ENCODE measurements around the gene DNAH9. TPM values are rescaled to one million over a fixed set of nuclear protein-coding genes. Genes with fewer than 3 reads are reported as not detected.

The DNAH9 gene
- total RNA-seq, 5 donors from 2014 or later (not counting 1 experiment from before 2014, with no cell fraction given) = not detected

DNA sequence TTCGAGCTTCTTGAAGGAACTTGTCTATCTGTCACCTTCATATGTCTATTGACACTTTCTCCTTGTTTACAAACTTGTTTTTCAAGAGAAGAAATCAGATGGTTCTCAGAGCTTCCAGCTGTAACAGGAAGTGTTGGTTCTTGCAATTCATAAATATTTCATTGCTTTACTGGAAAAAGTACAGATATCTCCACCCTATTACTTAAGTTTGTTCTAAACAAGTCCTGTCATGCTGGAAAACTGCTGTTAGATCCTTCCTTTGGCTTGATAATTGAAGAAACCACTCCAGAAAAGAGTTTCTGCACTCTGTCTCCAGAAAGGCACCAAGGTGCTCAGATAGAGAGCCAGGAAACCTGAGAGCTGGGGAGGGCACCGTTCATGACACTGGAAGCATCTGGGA lies 181.6 kb downstream of the DNAH9 start:
- H3K9me3 ChIP-seq = no peaks in the 10 kb centered on the region
- no peak overlapping the region for H3K4me3 ChIP-seq (ENCODE audit: control insufficient read depth in 1 of 2, extremely low read depth in 1 of 2, low read length in 1 of 2)
- ChIA-PET POLR2A (no interaction called here), CTCF (no interaction called here)
- Mint-ChIP-seq H3K27me3 (no peaks in the 10 kb centered on the region), H3K27ac (no peak overlapping the region), H3K4me1 (no peaks in the 10 kb centered on the region), H3K36me3 (no peaks in the 10 kb centered on the region), H3K4me3 (no peak overlapping the region), H3K9me3 (peaks cover 2 to 20% (median 16%) of the 10 kb centered on the region in 3 donors)
- H3K36me3 ChIP-seq (ENCODE audit: control insufficient read depth in 2 of 2, extremely low read depth in 1 of 2, insufficient read depth in 1 of 2, low read length in 1 of 2) = no peaks in the 10 kb centered on the region
- no peak for DNase-seq
- no peaks in the 10 kb centered on the region for H3K4me1 ChIP-seq (ENCODE audit: control insufficient read depth in 1 of 2, extremely low read depth in 1 of 2, insufficient read depth in 2 of 2, low read length in 2 of 2)
- ATAC-seq (replicated peaks in 1 of 4) = no peak
- 50% methylated on average over 1 of the region's 2 CpGs for WGBS (ENCODE audit: insufficient coverage)
- peaks cover 0 to 2% of the 10 kb centered on the region in 2 experiments for H3K27me3 ChIP-seq (replicated peaks in 1 of 2; ENCODE audit: control insufficient read depth in 2 of 2, extremely low read depth in 1 of 2, insufficient read depth in 2 of 2, low read length in 1 of 2)
- no peak overlapping the region for H3K27ac ChIP-seq (ENCODE audit: low read length)

DNA sequence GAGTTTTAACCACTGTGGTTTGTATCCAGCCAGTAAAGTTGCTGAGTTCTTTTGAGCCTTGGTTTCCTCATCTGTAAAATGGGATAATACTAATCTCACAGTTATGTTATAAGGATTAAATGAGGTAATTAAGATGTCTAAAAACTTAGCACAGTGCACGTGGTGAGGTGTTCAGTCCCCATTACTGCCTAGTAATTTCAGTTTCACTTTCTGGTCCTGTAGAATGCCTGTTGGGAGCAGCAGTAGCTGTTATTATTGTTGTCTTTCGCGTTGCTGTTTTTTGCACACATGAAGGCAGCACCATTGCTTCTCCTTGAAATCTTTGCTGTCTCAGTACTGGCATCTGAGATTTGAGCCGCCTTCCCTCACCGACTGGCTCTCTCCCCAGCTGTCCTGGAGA lies 182.4 kb downstream of the DNAH9 start:
- WGBS (ENCODE audit: insufficient coverage) = 88% methylated on average over 5 of the region's 5 CpGs
- no peak for ATAC-seq (replicated peaks in 1 of 4)
- POLR2A ChIA-PET = no interaction called here
- H3K4me3 ChIP-seq (ENCODE audit: control insufficient read depth in 1 of 2, extremely low read depth in 1 of 2, low read length in 1 of 2) = no peak overlapping the region
- no peak for DNase-seq
- no peaks in the 10 kb centered on the region for H3K4me1 Mint-ChIP-seq
- peaks cover 0 to 2% of the 10 kb centered on the region in 2 experiments for H3K27me3 ChIP-seq (replicated peaks in 1 of 2; ENCODE audit: control insufficient read depth in 2 of 2, extremely low read depth in 1 of 2, insufficient read depth in 2 of 2, low read length in 1 of 2)
- peaks cover 2 to 20% (median 16%) of the 10 kb centered on the region in 3 donors for H3K9me3 Mint-ChIP-seq
- no peaks in the 10 kb centered on the region for H3K27me3 Mint-ChIP-seq
- H3K4me1 ChIP-seq (ENCODE audit: control insufficient read depth in 1 of 2, extremely low read depth in 1 of 2, insufficient read depth in 2 of 2, low read length in 2 of 2) = no peaks in the 10 kb centered on the region
- H3K36me3 ChIP-seq (ENCODE audit: control insufficient read depth in 2 of 2, extremely low read depth in 1 of 2, insufficient read depth in 1 of 2, low read length in 1 of 2) = no peaks in the 10 kb centered on the region
- H3K27ac ChIP-seq (ENCODE audit: low read length) = no peak overlapping the region
- CTCF ChIA-PET = no interaction called here
- no peaks in the 10 kb centered on the region for H3K36me3 Mint-ChIP-seq
- no peak overlapping the region for H3K27ac Mint-ChIP-seq
- no peak overlapping the region for H3K4me3 Mint-ChIP-seq
- H3K9me3 ChIP-seq = no peaks in the 10 kb centered on the region

DNA sequence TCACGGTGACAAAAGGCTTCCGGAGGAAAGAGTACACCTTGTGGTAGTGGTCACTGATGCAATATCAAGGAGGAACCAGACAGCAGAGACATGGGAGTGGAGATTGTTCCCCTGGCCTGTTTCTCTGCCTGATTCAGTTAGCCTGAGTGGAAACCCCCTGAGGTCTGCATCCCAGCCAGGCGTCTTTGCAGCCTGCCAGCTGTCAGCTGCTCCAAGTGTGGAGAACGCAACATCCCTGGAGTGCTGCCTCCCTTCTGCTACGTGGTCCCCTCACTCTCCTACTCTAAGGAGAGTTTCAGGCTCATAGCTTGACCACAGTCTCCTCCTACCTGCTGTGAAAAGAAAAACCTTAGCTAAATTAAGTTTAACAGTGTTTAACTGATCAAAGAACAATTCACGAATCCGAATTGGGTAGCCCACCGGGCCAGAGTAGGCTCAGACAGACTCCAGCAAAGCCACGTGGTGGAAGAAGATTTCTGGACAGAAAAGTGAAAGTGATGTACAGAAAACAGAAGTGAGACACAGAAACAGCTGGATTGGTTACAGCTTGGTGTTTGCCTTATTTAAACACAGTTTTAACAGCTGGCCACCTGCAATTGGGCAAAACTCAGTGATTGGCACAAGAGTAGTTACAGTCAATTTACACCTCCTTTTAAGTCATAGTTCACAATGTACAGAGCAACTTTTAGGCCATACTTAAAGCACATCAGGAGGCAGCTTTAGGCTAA lies 188.6 kb downstream of the DNAH9 start:
- Histone ChIP-seq H3K4me3 (ENCODE audit: control insufficient read depth in 1 of 2, extremely low read depth in 1 of 2, low read length in 1 of 2) (no peak overlapping the region), H3K9me3 (no peaks in the 10 kb centered on the region), H3K27me3 (replicated peaks in 1 of 2; ENCODE audit: control insufficient read depth in 2 of 2, extremely low read depth in 1 of 2, insufficient read depth in 2 of 2, low read length in 1 of 2) (no peaks in the 10 kb centered on the region), H3K36me3 (ENCODE audit: control insufficient read depth in 2 of 2, extremely low read depth in 1 of 2, insufficient read depth in 1 of 2, low read length in 1 of 2) (no peaks in the 10 kb centered on the region), H3K4me1 (ENCODE audit: control insufficient read depth in 1 of 2, extremely low read depth in 1 of 2, insufficient read depth in 2 of 2, low read length in 2 of 2) (no peaks in the 10 kb centered on the region), H3K27ac (ENCODE audit: low read length) (no peak overlapping the region)
- no peak overlapping the region for H3K4me3 Mint-ChIP-seq
- H3K27ac Mint-ChIP-seq = no peak overlapping the region
- peaks cover 4 to 31% (median 18%) of the 10 kb centered on the region in 3 donors for H3K9me3 Mint-ChIP-seq
- ATAC-seq (replicated peaks in 1 of 4) (no peak), DNase-seq (no peak)
- no peaks in the 10 kb centered on the region for H3K4me1 Mint-ChIP-seq
- POLR2A ChIA-PET = no interaction called here
- CTCF ChIA-PET = no interaction called here
- WGBS (ENCODE audit: insufficient coverage) = 78% methylated on average over 7 of the region's 9 CpGs
- H3K27me3 Mint-ChIP-seq = no peaks in the 10 kb centered on the region
- no peaks in the 10 kb centered on the region for H3K36me3 Mint-ChIP-seq

DNA sequence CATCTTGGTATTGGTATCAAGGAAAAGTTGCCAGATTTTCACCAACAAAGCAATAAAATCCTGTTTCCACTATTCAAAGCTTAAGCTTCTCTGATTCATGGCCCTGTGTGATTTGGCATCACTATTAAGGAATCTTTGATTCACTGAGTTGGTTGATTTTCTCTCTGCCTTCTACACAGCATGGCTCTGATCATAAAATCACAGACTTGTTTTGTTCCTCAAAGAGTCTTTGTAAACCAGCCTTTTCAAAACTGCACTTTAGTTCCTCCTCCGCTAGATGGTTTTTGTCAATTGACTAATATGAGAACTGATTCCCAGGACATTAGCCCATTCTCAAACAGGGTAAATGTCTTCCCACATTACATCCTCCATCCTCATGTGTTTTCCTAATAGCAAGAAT lies 197.6 kb downstream of the DNAH9 start:
- ChIA-PET POLR2A (no interaction called here), CTCF (no interaction called here)
- H3K4me3 Mint-ChIP-seq = no peak overlapping the region
- WGBS (ENCODE audit: insufficient coverage) = no CpG with 5 or more reads among the region's 1 CpG
- H3K4me3 ChIP-seq (ENCODE audit: control insufficient read depth in 1 of 2, extremely low read depth in 1 of 2, low read length in 1 of 2) = no peak overlapping the region
- no peak overlapping the region for H3K27ac ChIP-seq (ENCODE audit: low read length)
- H3K4me1 ChIP-seq (ENCODE audit: control insufficient read depth in 1 of 2, extremely low read depth in 1 of 2, insufficient read depth in 2 of 2, low read length in 2 of 2) = no peaks in the 10 kb centered on the region
- H3K36me3 Mint-ChIP-seq = no peaks in the 10 kb centered on the region
- no peak overlapping the region for H3K27ac Mint-ChIP-seq
- ATAC-seq (replicated peaks in 1 of 4) = no peak
- H3K36me3 ChIP-seq (ENCODE audit: control insufficient read depth in 2 of 2, extremely low read depth in 1 of 2, insufficient read depth in 1 of 2, low read length in 1 of 2) = no peaks in the 10 kb centered on the region
- H3K9me3 ChIP-seq = no peaks in the 10 kb centered on the region
- H3K4me1 Mint-ChIP-seq = no peaks in the 10 kb centered on the region
- peaks cover 0 to 4% (median 4%) of the 10 kb centered on the region in 3 donors for H3K9me3 Mint-ChIP-seq
- H3K27me3 Mint-ChIP-seq = no peaks in the 10 kb centered on the region
- no peak for DNase-seq
- no peaks in the 10 kb centered on the region for H3K27me3 ChIP-seq (replicated peaks in 1 of 2; ENCODE audit: control insufficient read depth in 2 of 2, extremely low read depth in 1 of 2, insufficient read depth in 2 of 2, low read length in 1 of 2)

DNA sequence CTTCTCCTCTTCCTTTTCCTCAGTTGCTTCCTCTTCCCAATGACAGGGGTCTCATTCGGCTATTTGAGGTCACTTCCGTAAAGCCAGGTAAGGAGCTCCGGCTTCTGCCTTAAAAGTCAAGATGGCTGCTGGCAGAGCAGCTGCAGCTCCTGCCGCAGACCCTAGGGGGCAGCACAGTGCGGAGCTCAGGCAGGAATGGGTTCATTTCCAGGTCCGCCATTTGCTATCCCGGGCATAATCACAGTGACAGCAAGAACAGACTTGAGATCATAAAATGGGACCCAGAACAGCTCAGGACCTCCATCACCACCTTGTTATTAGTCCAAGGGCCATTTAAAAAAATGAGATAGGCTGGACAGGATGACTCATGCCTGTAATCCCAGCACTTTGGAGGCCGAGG lies 199.5 kb downstream of the DNAH9 start:
- Mint-ChIP-seq H3K4me1 (no peaks in the 10 kb centered on the region), H3K27ac (no peak overlapping the region), H3K4me3 (no peak overlapping the region), H3K36me3 (no peaks in the 10 kb centered on the region), H3K27me3 (no peaks in the 10 kb centered on the region), H3K9me3 (peaks cover 0 to 4% (median 4%) of the 10 kb centered on the region in 3 donors)
- ChIA-PET POLR2A (interaction anchor here in 1 of 2 donors (0.5 kb wide), 1 partner anchor 24 kb away, joined by 3 read pairs; no protein-coding TSS in a partner anchor), CTCF (no interaction called here)
- Histone ChIP-seq H3K4me1 (ENCODE audit: control insufficient read depth in 1 of 2, extremely low read depth in 1 of 2, insufficient read depth in 2 of 2, low read length in 2 of 2) (no peaks in the 10 kb centered on the region), H3K9me3 (no peaks in the 10 kb centered on the region), H3K27me3 (replicated peaks in 1 of 2; ENCODE audit: control insufficient read depth in 2 of 2, extremely low read depth in 1 of 2, insufficient read depth in 2 of 2, low read length in 1 of 2) (no peaks in the 10 kb centered on the region), H3K27ac (ENCODE audit: low read length) (no peak overlapping the region), H3K4me3 (ENCODE audit: control insufficient read depth in 1 of 2, extremely low read depth in 1 of 2, low read length in 1 of 2) (no peak overlapping the region), H3K36me3 (ENCODE audit: control insufficient read depth in 2 of 2, extremely low read depth in 1 of 2, insufficient read depth in 1 of 2, low read length in 1 of 2) (no peaks in the 10 kb centered on the region)
- DNase-seq (no peak), ATAC-seq (replicated peaks in 1 of 4) (no peak)
- WGBS (ENCODE audit: insufficient coverage) = 94% methylated on average over 6 of the region's 8 CpGs

DNA sequence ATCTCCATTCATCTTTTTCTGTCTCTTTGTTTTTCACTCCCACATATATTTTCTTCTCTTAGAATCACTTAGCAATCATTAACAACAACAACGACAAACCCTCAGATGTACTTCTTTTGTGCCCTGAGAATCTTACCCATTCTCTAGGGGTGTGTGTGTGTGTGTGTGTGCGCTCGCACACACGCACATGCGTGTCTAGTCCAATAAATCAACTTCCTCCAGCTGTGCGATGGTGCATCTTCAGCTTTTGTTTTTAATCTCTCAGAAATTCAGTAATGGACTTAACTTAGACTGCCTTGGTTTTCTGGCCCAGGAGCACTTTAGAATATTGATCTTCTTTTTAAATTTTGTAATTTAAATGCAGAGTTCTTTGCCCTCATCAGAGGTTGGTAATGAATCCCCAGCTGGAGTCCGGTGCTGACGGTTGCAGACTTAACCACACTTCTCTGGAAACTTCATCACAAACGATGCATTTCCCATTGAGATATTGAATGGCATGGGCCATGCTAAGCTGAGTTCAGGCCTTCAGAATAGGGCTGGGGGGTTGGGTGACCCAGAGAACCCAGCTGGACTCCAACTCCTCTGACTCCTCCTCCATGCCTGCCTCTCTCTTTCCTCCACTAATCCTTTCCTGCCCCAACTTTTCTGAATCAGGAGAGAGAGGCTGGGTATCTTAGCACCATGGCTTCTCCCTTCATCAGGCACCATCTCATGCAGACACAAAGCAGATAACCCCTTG lies 205.1 kb downstream of the DNAH9 start:
- ATAC-seq (replicated peaks in 1 of 4) = no peak
- no peak for DNase-seq
- Mint-ChIP-seq H3K36me3 (no peaks in the 10 kb centered on the region), H3K9me3 (peaks cover 0 to 4% (median 2%) of the 10 kb centered on the region in 3 donors), H3K4me1 (no peaks in the 10 kb centered on the region), H3K27me3 (peaks cover 0 to 3% of the 10 kb centered on the region in 2 donors), H3K4me3 (no peak overlapping the region), H3K27ac (no peak overlapping the region)
- CTCF ChIA-PET = no interaction called here
- Histone ChIP-seq H3K4me3 (ENCODE audit: control insufficient read depth in 1 of 2, extremely low read depth in 1 of 2, low read length in 1 of 2) (no peak overlapping the region), H3K9me3 (no peaks in the 10 kb centered on the region), H3K27me3 (replicated peaks in 1 of 2; ENCODE audit: control insufficient read depth in 2 of 2, extremely low read depth in 1 of 2, insufficient read depth in 2 of 2, low read length in 1 of 2) (no peaks in the 10 kb centered on the region), H3K36me3 (ENCODE audit: control insufficient read depth in 2 of 2, extremely low read depth in 1 of 2, insufficient read depth in 1 of 2, low read length in 1 of 2) (no peaks in the 10 kb centered on the region), H3K4me1 (ENCODE audit: control insufficient read depth in 1 of 2, extremely low read depth in 1 of 2, insufficient read depth in 2 of 2, low read length in 2 of 2) (no peaks in the 10 kb centered on the region), H3K27ac (ENCODE audit: low read length) (no peak overlapping the region)
- WGBS (ENCODE audit: insufficient coverage) = no CpG with 5 or more reads among the region's 9 CpGs
- POLR2A ChIA-PET = no interaction called here
